SH-SY5Y (cell line): ENCODE data around the gene STARD4.

Experiments used
- GATA2 ChIP-seq: IDR thresholded peaks from 2 replicates; pipeline ENCODE4 v1.6.1; 2011; ENCODE audit warnings: mild to moderate bottlenecking, low read depth, low read length
- GATA3 ChIP-seq: IDR thresholded peaks from 2 replicates; pipeline ENCODE4 v1.6.1; 2011; ENCODE audit warnings: low read depth, mild to moderate bottlenecking, low read length, moderate library complexity

GRCh38 chr5:111553868-111554267 lies 41.5 kb upstream of the STARD4 start:
- TF ChIP-seq GATA2 (no peak), GATA3 (no peak)
